NCI-H510A treated with DMSO at 0.1 percent for 48 hours (cell line): Measurements from ENCODE around the gene LEMD2.
A peak's percentile ranks its signal among the peaks of the same experiment; 100 is the strongest.

Experiments
- DNase-seq: peaks from one replicate; lab custom pipeline; 2025; lab: John Stamatoyannopoulos, UW

Gene LEMD2

DNA sequence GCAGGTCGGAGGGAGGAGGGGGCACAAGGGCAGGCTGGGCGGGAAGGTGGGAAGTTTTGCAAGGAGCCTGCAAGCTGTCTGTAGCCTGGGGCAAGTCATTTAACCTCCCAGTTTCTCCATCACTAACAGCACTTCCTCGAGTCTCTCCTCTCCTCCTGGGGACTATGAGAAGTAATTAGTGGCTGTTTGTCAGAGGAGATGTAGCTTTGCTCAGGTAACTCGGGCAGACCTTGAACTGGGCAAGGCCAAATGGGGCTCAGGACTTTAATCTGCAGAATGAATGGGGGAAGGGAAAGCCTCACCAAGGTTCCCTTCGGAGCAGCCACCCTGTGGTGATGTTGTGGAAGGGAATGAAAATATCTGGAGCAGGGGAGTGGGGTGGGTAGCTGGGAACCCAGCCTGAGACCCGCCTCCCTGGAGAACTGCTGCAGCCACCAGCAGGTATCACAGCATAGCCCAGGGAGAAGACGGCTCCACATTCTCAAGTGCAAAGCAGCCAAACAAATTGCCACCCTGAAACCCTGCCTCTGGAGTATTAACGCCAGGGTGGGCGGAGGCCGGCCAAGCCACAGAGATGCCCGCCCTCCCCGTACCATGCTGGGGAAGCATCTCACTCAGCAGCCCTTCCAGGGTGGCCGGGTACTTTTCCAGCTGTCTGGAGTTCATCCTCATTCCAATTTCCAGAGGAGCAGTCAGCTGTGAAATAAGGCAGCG is 6.1 kb upstream of the LEMD2 start:
- DNase-seq = peak; percentile 49

DNA sequence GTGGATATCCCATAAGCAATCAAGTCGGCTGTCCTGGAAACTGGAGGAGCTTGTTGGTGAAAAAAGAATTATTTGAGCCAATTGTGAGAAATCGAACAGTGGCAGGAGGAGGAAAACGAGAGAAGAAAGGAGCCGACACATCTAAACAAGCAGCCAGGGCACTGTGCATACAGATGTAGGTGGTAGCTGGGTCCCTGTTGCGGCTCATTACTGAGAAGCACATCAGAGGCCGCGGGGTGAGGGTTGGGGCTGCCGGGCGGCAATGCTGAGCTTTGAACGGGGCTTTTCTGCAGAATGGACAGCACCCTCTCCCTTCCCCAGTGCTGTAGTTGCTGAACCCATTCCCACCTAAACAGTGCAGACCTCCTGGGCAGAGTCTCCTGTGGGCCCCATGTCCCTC is 4.1 kb upstream of the LEMD2 start:
- no peak for DNase-seq

DNA sequence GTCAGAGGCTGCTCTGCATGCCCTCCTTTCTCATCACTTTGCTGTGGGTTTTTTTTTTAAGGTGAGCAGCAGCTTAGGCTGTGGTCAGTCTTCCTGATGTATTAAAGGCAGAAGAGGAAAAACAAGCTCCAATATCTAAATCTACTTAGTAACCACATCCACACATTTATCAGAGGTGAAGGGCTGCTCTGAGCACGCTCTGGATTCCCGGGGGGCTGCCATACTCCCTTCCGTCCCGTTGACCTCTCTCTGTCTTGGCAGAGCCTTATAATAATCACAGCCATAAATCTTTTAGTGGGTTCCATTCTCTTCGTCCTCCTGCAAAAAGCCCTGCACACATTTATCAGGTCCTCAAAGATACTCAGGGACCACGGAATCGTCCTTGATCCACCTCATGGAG is 2.7 kb upstream of the LEMD2 start:
- no peak for DNase-seq

DNA sequence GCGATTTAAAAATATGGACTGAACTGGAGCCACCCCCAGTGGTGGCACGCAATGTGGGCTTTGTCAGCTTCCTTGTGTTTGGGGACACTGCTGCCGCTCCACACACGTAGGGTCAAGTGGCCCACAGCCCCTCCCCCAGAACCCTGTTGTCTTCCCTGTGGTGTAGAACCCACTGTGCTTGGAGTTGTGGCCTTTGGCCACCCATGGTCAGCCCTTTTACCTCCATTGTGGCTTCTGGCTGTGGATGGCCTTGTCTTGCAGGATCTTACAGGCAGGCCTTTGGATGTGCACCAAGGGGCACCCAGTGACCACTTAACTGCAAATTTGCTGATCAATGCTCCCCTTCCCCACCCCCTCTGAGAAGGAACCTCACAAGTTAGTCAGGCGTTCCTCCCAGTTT is 2.0 kb upstream of the LEMD2 start:
- DNase-seq = no peak

DNA sequence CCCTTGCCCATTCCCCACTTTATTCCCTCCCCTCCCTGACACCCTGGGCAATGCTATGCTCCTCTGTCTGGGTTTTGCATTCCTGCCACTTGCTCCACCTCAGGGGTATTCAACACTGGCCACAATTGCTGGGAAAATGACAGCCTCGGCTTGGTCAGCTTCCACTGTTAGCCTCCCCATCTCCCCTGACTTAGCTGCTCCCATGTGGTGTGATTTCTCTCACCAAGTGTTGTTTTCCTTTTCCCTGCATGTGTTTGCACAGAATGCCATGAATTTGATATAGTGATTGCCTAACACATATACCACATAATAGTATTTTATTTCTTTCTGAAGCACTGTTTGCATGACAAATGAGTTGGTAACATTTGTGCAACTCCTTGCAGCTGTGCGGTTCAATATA is 1.4 kb upstream of the LEMD2 start:
- DNase-seq = no peak

DNA sequence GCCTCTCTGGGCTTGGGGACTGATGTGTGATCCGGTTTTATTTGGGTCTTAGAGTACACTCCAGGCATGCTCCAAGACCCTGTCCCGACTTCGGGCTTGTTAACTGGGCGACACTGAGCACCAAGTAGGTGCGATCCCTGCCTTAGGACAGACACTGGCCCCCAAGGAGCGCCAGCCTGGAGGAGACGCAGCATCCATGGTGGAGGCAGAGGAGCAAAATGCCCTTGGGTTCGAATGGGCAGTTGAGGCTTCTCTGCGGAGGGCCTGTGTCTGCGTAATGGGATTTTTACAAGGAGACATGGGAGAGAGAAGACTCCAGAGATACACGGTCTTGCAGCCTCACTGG is 593 bp upstream of the LEMD2 start:
- DNase-seq = no peak

DNA sequence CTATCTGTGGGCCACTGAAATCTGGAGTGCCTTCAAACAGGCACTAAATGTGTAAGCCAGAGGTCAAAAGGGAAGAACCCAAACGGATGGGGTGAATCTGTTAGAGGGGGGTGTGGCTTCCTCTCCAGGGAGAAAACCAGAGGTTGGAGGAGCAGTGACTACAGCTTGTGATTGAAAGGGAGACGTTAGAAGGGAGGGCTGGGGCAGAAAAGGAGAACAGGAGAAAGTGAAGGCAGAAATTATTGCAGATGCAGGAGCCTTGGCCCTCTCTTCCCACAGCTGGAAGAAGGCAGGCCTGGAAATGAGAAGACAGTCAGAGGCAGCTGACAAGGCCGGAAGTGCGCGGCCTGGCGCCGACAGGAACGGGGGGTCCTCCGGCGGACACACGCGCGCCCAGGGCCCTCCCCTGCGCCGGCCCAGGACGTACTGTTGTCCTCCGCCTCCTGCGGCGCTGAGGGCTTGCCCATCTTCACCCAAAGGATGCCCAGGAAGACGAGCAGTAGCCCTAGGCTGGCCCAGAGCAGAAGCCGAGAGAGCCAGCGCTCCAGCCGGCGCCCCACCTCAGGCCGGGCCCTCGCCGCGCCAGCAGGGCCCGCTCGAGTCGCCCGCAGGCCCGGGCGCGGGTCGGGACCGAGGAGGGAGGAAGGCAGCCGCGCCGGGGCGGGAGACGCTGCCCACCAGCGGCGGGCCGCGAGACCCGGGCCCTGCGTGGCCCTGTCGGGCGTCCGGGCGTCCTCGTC is 806 bp downstream of the LEMD2 start:
- peak; percentile 90 for DNase-seq

DNA sequence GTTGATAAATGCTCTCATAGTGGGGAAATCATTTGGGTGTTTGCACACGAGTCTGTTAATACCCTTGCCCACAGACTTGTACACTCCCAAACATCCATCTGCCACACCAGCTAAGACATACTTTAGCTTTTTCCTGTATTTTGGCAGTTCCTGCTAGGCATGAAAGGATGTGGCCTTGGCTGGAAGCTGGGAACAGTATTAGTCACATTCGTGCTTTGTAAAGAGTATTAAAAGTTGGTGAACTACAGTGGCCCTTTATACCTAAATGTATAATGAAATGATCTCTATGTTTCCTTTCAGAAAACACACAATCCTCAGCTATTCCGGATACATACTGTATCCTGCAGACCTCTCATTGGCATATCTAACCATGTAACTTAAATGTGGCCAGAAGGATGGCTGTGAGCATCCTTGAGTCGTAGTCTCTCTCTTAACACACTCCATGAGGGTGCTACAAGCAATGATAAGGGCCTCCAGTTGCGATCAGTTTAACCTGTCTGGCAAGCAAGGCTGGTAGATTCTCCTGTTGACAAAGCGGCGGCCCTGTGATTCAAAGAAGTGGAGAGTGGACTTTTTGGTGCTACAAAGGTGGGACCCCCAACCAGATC is 1.5 kb downstream of the LEMD2 start:
- peak; percentile 49 for DNase-seq

DNA sequence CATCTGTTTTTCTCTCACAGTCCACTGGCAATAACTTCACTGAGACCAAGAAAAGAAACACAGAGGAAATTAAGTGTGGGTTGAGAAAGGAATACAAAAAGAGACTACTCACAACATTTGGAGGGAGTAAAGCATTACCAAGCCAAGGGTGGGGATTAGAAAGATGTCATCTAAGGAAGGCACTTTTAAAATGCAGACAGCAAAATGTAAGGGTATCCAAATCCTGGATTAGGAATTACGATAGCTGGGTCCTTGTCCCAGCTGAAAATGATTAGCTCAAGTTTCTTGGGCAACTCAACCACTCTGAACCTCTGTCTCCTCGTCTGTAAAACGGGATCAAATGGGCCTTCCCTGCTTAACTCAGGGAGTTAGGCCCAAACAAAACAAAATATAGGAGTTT is 2.2 kb downstream of the LEMD2 start:
- no peak for DNase-seq

DNA sequence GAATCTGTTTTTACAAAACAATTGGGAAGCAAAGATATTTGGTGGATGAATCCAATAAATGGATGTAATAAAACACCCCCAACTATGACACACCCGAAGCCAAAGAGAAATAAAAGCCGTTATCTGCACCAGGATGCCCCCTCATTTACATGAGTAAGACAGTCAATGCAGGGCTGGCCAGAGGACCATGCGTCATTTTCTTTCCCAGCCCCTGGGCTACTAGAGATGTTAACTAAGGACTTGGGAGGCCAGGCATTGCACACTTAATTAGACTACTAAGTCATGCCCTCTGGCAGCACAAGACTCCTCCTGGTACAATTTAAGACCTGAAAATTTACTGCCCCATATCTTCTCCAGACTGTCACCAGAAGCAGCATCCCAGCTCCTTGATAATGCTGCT is 3.2 kb downstream of the LEMD2 start:
- DNase-seq = no peak

DNA sequence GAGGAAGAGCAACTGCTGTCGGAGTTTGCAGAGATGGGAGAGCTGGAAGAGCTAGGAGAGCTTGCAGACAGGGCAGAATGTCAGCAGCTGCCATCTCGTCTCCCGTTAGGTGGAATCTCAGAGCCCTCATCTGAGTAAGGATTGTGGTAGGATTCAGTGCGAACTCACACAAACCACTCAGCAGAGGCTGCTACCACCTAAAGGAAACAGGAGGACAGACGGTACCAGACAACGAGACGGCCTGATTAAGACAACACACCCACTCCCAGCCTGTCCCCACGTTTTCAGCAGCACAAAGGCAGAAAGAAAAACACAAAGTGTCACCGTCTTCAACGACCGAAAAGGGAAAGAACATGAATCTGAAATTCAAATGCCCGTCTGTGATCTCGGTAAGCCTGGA is 4.1 kb downstream of the LEMD2 start:
- DNase-seq = no peak

DNA sequence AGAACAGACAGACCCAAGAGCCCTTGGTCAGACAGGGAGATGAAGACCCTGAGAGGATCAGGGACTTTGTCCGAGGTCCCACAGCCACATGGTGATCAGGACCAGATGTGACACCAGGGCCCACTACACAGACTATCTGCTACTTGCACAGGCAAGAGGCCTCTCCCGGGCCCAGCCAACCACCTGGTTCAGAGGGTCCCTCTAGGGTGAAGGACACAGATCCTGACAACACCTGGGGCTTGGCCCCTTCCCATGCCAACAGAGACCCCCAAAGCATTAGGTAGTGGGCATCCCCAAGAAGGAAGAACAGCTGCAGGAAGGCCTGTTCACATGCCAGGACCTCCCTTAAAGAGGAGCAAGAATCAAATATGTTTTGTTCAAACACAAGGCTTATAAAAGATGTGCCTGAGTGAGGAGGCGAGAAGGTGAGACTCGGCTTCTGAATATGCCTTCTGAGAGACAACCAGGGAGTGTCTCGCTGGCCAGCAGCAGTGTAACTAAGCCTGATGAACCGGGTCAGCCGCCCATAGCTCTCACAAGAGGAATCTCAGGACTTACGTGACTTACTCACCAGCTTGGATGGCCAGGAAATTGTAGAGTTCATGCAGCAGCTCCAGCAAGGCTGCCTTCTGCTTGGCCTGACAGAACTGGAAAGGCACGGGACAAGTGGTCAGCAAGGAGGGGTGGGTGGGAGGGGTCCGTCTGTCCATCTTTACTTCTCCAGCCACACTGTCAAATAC is 5.0 kb downstream of the LEMD2 start:
- no peak for DNase-seq

DNA sequence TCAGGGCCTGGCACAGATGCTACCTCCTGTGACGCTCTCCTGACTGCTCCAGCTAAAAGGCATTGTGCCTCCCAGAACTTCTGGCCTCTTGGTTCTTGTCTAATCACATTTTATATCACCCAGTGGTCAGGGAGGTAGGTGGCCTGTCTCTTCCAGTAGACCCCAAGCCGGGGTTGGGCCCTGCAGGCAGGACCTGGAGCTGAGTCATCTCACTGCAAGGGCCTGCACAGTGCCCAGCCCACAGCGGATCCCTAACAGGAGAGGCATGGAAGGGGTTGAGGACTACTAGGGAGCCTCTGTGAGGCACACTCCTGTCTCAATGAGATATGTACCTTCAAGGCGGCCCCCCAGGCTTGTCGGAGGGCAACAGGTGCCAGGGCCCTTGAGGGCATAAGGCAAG is 6.4 kb downstream of the LEMD2 start:
- DNase-seq = no peak

DNA sequence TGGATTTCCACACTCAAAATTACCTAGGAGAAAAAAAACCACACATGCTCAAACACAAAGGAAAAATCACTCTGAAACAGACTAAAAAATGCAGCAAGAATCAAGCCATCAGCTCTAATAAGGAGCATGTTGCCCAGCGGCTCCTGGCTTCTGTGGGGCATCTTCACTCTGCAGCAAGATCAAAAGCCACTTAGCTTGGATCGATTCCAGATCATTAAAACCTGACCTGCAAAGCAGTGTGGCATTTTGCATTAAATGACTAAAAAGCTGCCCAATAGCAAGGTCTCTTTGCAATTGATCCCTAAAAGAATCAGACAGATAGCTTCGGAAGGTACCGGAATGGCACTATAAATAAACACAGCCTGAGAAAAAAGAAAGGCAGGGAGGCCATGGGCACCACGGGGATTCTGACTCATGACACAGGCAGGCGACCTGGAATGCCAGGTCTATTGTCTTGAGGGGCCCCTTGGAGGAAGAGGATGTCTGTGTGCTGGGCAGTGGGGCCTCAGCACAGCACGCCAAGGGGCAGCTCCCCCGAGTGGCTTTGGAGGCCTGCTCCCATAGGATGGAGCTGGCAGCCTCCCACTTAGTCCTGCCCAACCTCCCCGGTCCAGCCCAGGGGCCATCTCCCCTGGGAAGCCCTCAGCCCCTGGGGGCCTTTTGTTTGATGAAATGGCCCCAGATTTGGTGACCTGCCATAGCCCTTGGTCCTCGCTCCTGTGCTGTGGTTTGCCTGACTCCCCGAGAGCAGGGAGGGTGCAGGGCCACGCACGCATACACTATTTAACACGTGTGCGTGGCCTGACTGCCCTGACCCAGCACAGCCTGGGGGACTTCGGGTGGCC is 7.6 kb downstream of the LEMD2 start:
- DNase-seq = no peak

DNA sequence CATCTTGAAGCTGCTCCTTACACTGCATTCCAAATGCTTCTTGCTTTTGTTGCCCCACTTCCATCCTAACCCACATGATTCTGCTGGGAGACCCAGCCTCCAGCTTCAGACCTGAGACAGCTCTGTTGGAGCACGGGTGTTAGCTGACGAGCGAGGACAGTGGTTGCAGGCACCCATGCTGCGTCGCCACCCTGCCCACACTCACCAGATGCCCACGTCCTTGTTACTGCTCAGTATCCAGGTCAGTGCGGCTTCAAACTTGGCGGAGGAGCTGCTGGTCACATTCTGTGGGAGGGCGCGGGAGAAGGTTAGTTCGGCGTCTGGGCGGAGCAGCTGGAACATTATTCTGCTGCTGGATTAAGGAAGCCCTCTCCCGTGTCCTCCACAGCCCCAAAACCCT is 9.0 kb downstream of the LEMD2 start:
- DNase-seq = no peak

DNA sequence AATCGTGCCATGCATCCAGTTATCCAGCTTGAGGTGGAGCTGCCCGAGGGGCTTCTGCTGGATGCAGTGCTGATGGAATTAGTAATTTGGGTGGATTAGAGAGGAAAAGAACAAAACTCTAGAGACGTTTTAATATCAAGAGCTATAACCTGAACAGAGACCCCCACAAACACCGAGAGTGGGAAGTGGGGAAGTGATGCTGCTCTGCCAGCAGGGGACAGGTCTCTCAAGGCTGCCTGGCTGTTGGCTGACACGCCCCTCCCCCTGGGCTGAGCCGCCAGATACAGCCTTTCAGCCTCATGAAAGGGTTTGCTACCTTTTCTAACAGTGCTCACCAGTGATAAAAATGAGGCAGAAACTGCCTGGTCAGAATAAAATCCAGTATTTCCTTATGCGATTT is 9.6 kb downstream of the LEMD2 start:
- no peak for DNase-seq

DNA sequence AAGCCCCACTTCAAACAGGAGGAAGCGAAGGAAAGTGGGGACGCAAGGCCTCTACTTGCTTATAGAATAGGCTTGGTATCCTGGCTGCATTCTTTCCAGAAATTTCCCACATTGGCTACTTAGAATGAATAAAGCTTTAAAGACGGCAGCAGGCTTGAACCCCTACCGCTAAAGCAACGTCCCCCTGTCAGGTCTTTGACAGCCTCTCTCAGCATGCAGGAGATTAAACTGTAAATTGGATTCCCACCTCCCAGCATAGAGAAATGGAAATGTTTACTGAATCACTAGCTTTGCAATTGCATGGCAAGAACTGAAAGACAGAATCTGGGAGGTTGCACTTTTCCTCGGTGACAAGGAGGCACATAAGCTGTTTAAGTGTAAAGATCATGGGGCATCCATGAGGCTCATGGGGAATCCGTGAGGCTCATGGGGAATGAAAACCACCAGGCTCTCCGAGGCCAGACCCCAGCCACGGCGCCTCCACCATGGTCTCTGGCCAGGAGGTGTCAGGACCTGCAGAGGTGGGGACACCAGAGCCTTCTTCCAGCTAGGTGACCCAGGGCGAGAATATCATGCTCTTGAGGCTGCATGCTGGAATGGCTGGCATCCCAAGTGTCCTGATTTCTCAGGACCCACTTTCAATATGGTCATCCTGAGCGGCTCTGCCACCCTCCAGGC is 10.3 kb downstream of the LEMD2 start:
- DNase-seq = no peak

DNA sequence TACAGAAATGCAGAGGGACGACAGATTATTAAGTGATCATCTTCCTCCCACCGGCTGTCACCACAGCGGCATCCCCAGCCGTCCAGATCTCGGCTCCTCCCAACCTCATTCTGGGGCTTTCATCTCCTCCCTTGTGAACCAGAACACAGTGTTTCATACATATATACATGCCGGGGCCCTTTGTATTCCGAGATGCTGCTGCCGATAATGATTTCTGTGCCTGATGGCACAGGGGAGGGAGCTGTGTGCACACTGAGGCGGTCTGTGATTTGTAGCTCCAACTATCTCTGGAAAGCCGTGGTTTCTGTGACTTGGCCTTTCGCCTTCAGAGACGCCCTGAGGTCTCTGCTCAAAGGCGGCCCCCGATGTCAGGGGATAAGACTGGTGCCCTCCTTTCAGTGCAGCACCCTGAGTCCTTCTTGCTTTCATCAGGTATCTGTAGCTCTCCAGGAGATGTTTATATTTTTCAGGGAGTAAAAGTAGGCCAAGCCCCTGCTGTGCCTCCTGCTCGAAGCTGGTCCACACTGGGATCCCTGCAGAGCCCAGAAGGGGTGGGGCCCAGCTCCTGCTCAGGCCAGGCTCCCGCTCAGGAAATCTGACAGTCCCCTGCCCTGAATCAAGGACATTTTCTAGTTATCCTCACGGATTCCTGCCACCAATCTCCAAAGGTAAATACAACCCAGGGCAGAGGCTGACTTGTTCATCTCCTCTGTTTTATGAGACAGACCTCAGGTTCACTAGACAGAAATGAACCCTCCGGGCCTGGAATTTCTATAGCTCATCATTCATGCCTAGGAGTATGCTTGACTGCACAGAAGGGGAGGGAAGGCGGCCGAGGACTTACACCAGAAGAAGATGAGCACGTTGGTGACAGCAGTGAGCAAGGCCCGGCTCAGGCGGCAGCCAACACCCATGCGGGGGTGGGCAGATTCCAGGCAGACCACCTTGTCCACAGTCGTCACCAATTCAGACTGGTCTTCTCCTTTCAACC is 11.2 kb downstream of the LEMD2 start:
- DNase-seq = no peak

DNA sequence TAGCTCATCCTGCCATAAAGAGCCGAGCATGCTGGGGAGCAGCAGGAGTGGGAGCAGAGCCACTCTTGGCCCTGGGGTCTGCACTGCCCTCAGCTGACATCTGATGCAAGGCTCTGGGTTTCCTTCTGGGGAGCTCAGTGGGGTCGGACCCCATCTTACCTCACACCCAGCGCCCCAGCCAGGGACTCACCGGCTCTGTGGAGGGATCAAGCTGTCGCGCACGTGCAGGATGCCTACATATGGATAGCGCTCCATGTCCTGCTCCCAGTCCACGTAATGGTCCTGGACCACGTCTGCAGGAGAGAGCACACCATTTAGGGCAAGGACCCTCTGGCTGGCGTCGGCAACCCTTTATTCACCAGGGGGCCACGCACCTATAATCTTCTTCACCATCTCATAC is 12.2 kb downstream of the LEMD2 start:
- no peak for DNase-seq

DNA sequence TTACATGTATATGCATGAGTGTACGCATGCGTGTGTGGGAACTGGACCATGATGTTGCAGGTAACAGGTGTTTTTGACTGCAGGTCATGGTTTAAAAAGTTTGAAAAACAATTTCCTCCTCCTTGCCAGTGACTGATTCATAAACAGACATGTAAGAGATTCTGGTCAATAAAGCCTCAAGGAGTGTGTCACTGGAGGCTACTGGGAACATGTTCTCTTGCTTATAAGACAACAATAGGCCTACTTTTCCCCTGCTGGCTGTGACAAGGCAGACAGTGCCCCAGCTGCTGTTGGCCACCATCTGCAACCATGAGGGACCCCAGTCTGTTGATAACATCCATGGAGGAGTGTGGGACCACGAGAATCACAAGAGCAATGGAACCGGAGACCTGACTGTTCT is 12.7 kb downstream of the LEMD2 start:
- DNase-seq = no peak
